H1 (cell line): ENCODE results near the gene MIP. TPM values are rescaled to one million over a fixed set of nuclear protein-coding genes. Genes with fewer than 3 reads are reported as not detected.

Source experiments
- CTCF ChIA-PET: fragments of 300-600 bp; sonication (Branson Sonifier 250); formaldehyde crosslinking; loops from one replicate; lab custom pipeline; 2021; ENCODE audit not compliant: partially characterized antibody; lab: Charles Lee
- POLR2A ChIA-PET: fragments of 300-600 bp; sonication (Branson Sonifier 250); formaldehyde crosslinking; loops from one replicate; lab custom pipeline; 2021; ENCODE audit warnings: inconsistent platforms; ENCODE audit not compliant: partially characterized antibody; lab: Charles Lee
- DNase-seq, 2 experiments: peaks; one replicate each; pipeline versions ENCODE4 v3.0.0 to v3.0.0-alpha.2; 2010 to 2022; ENCODE audit warnings: low spot score in 2 of 2, low read depth in 1 of 2, mixed read lengths in 1 of 2
- FAIRE-seq: peaks from 2 replicates; lab custom pipeline; 2011; peaks lifted over from hg19 to GRCh38; lab: Jason Lieb, UNC
- H2AFZ ChIP-seq: 2 replicates; pipeline ENCODE4 v1.8.1; 2012; ENCODE audit warnings: low read length, inconsistent platforms
- H2AK5ac ChIP-seq: 2 replicates; pipeline ENCODE4 v1.6.1; 2013; ENCODE audit warnings: low read depth, low read length
- H2BK120ac ChIP-seq: replicated peaks from 2 replicates; pipeline ENCODE3; 2013; ENCODE audit warnings: low read depth, low read length, inconsistent platforms
- H2BK12ac ChIP-seq: 2 replicates; pipeline ENCODE4 v1.6.1; 2013; ENCODE audit warnings: low read depth, low read length
- H2BK15ac ChIP-seq: 2 replicates; pipeline ENCODE4 v1.6.1; 2013; ENCODE audit warnings: low read length
- H2BK20ac ChIP-seq: 2 replicates; pipeline ENCODE4 v1.6.1; 2013; ENCODE audit warnings: low read length
- H2BK5ac ChIP-seq: 2 replicates; pipeline ENCODE4 v1.6.1; 2013; ENCODE audit warnings: low read depth, low read length
- H3K14ac ChIP-seq: 2 replicates; pipeline ENCODE4 v1.6.1; 2013; ENCODE audit warnings: inconsistent platforms; ENCODE audit not compliant: insufficient read length
- H3K18ac ChIP-seq: 2 replicates; pipeline ENCODE4 v1.6.1; 2013; ENCODE audit warnings: low read length; ENCODE audit errors: extremely low read depth
- H3K23ac ChIP-seq: 2 replicates; pipeline ENCODE4 v1.6.1; 2013; ENCODE audit warnings: inconsistent platforms; ENCODE audit not compliant: insufficient read length
- H3K23me2 ChIP-seq: 2 replicates; pipeline ENCODE4 v1.6.1; 2013; ENCODE audit warnings: low read depth, low read length
- H3K27ac ChIP-seq: 2 replicates; pipeline ENCODE4 v1.6.1; 2011; ENCODE audit warnings: low read depth, low read length, inconsistent platforms
- H3K27me3 ChIP-seq, 4 experiments: replicated peaks in 1 of 4; 1 replicate in 1 of 4; 2 replicates in 3 of 4; pipeline versions ENCODE4 v1.6.1 to v1.8.1; 2011 to 2013; ENCODE audit warnings: low read length in 3 of 4, mild to moderate bottlenecking in 3 of 4, inconsistent platforms in 2 of 4, mixed read lengths in 2 of 4, moderate library complexity in 1 of 4; ENCODE audit not compliant: control insufficient read depth in 3 of 4, insufficient read depth in 3 of 4; ENCODE audit errors: extremely low read depth in 1 of 4
- H3K36me3 ChIP-seq, 4 experiments: 2 replicates each; pipeline versions ENCODE4 v1.6.1 to v1.8.1; 2011 to 2013; ENCODE audit warnings: mild to moderate bottlenecking in 4 of 4, low read length in 3 of 4, moderate library complexity in 2 of 4, control low read depth in 1 of 4, inconsistent platforms in 1 of 4; ENCODE audit not compliant: insufficient read depth in 4 of 4, control insufficient read depth in 2 of 4
- H3K4ac ChIP-seq: replicated peaks from 2 replicates; pipeline ENCODE3; 2013; ENCODE audit warnings: low read length, low read depth, mixed read lengths, inconsistent platforms; ENCODE audit not compliant: insufficient read length
- H3K4me1 ChIP-seq, 4 experiments: replicated peaks in 1 of 4; 1 replicate in 1 of 4; 2 replicates in 3 of 4; pipeline versions ENCODE4 v1.6.1 to v1.8.1; 2011 to 2013; ENCODE audit warnings: low read length in 3 of 4, inconsistent platforms in 2 of 4, mixed read lengths in 1 of 4; ENCODE audit not compliant: insufficient read depth in 4 of 4, control insufficient read depth in 3 of 4
- H3K4me2 ChIP-seq, 2 experiments: 2 replicates each; pipeline versions ENCODE4 v1.6.1 to v1.8.1; 2011 to 2013; ENCODE audit warnings: low read depth in 2 of 2, low read length in 2 of 2, control low read depth in 1 of 2, inconsistent platforms in 1 of 2, mild to moderate bottlenecking in 1 of 2; ENCODE audit not compliant: insufficient read depth in 1 of 2
- H3K4me3 ChIP-seq, 4 experiments: fragments of 200-600, 300-600 bp in 1 of 4; sonication (generic), shearing (Covaris generic), sonication (Bioruptor Twin) in 1 of 4; 2 replicates each; pipeline versions ENCODE4 v1.5.1 to v1.8.1; 2011 to 2016; ENCODE audit warnings: low read length in 4 of 4, low read depth in 3 of 4, control low read depth in 2 of 4, inconsistent platforms in 2 of 4, mild to moderate bottlenecking in 2 of 4, mixed read lengths in 1 of 4, moderate library complexity in 1 of 4; ENCODE audit not compliant: insufficient read depth in 2 of 4; ENCODE audit errors: extremely low read depth in 1 of 4
- H3K56ac ChIP-seq: replicated peaks from 2 replicates; pipeline ENCODE3; 2013; ENCODE audit warnings: low read depth, mild to moderate bottlenecking, mixed read lengths, low read length, inconsistent platforms; ENCODE audit not compliant: insufficient read length
- H3K79me1 ChIP-seq: 2 replicates; pipeline ENCODE4 v1.6.1; 2013; ENCODE audit warnings: low read depth, low read length, control low read depth
- H3K79me2 ChIP-seq, 2 experiments: 2 replicates each; pipeline versions ENCODE4 v1.6.1 to v1.8.1; 2012 to 2013; ENCODE audit warnings: low read length in 2 of 2, mild to moderate bottlenecking in 2 of 2, inconsistent platforms in 1 of 2; ENCODE audit not compliant: insufficient read depth in 2 of 2, control insufficient read depth in 1 of 2
- H3K9ac ChIP-seq, 4 experiments: replicated peaks in 1 of 4; 1 replicate in 1 of 4; 2 replicates in 3 of 4; pipeline versions ENCODE4 v1.6.1 to v1.8.1; 2011 to 2013; ENCODE audit warnings: low read depth in 3 of 4, low read length in 3 of 4, control low read depth in 2 of 4, mild to moderate bottlenecking in 2 of 4, moderate library complexity in 2 of 4, inconsistent platforms in 1 of 4; ENCODE audit errors: extremely low read depth in 1 of 4
- H3K9me3 ChIP-seq, 2 experiments: 2 replicates each; pipeline versions ENCODE4 v1.6.1 to v1.8.1; 2012 to 2013; ENCODE audit warnings: mild to moderate bottlenecking in 2 of 2, moderate library complexity in 2 of 2, control low read depth in 1 of 2, inconsistent platforms in 1 of 2, low read depth in 1 of 2, low read length in 1 of 2, mixed read lengths in 1 of 2; ENCODE audit not compliant: insufficient read depth in 2 of 2
- H4K20me1 ChIP-seq, 2 experiments: replicated peaks in 1 of 2; 2 replicates each; pipeline versions ENCODE3 to v1.8.1; 2011 to 2013; ENCODE audit warnings: inconsistent platforms in 2 of 2, low read length in 2 of 2, mild to moderate bottlenecking in 1 of 2; ENCODE audit not compliant: insufficient read depth in 2 of 2, control insufficient read depth in 1 of 2
- H4K5ac ChIP-seq: 2 replicates; pipeline ENCODE4 v1.6.1; 2013; ENCODE audit warnings: low read length, low read depth, mixed read lengths, inconsistent platforms; ENCODE audit not compliant: insufficient read length
- H4K8ac ChIP-seq: 2 replicates; pipeline ENCODE4 v1.8.0; 2013; ENCODE audit warnings: mild to moderate bottlenecking, moderate library complexity, low read length, inconsistent platforms; ENCODE audit not compliant: insufficient read depth; ENCODE audit errors: extremely low read depth
- H4K91ac ChIP-seq: replicated peaks from 2 replicates; pipeline ENCODE3; 2013; ENCODE audit warnings: low read length, mixed read lengths, inconsistent platforms; ENCODE audit not compliant: insufficient read length
- GABPA ChIP-seq: IDR thresholded peaks from 2 replicates; pipeline ENCODE4 v1.6.1; 2011; ENCODE audit warnings: mild to moderate bottlenecking, low read length, moderate library complexity, borderline replicate concordance; ENCODE audit not compliant: insufficient read depth
- KDM4A ChIP-seq: IDR thresholded peaks from one replicate; pipeline ENCODE4 v1.7.1; 2012; ENCODE audit warnings: low read depth, mild to moderate bottlenecking, moderate library complexity, low read length, inconsistent platforms; ENCODE audit not compliant: severe bottlenecking
- RBBP5 ChIP-seq: IDR thresholded peaks from 2 replicates; pipeline ENCODE4 v1.7.1; 2012; ENCODE audit warnings: low read depth, mild to moderate bottlenecking, inconsistent platforms, low read length, moderate library complexity, borderline replicate concordance
- SIN3A ChIP-seq, 2 experiments: IDR thresholded peaks in 1 of 2; conservative IDR thresholded peaks in 1 of 2; 2 replicates each; pipeline ENCODE4 v1.6.1; 2011 to 2012; ENCODE audit warnings: low read length in 2 of 2, improper control_type of control experiment in 1 of 2, low read depth in 1 of 2, mild to moderate bottlenecking in 1 of 2
- TAF7 ChIP-seq: optimal IDR thresholded peaks from 2 replicates; pipeline ENCODE3; 2011; ENCODE audit warnings: low read depth, mild to moderate bottlenecking, inconsistent platforms, low read length, moderate library complexity, borderline replicate concordance
- TCF12 ChIP-seq: IDR thresholded peaks from 2 replicates; pipeline ENCODE4 v1.6.1; 2011; ENCODE audit warnings: low read depth, mild to moderate bottlenecking, low read length
- WGBS, 2 experiments: shearing (Covaris generic) in 1 of 2; methylation state at CpG; one replicate each; pipeline versions ENCODE4 v1.1.6 to v1.1.7; 2013 to 2015; ENCODE audit warnings: low lambda C conversion rate in 2 of 2, mixed read lengths in 2 of 2, inconsistent platforms in 1 of 2, low coverage in 1 of 2, missing lambda C conversion rate in 1 of 2; ENCODE audit not compliant: insufficient replicate concordance in 2 of 2, insufficient coverage in 1 of 2, insufficient read length in 1 of 2; ENCODE audit errors: extremely low coverage in 1 of 2, missing lambda C conversion rate in 1 of 2; 5-methylcytosine and 5-hydroxymethylcytosine counted together
- polyA plus RNA-seq, 7 experiments: library from polyadenylated mRNA; depleted of rRNA in 3 of 7; stranded (reverse) in 5 of 7; unstranded in 2 of 7; fragments of >200 nt in 5 of 7; fragments of 200-250 nt in 2 of 7; gene quantifications; 1 replicate in 5 of 7; 2 replicates in 1 of 7; 4 replicates in 1 of 7; pipeline versions ENCODE4 v1.2.1 to v1.2.3, GENCODE V29; 2011 to 2013; ENCODE audit warnings: missing spikeins in 2 of 7, mixed read lengths in 2 of 7
- total RNA-seq: library from RNA; stranded (reverse); fragmentation: NEBNext Ultra II Directional; extraction: Animal tissue kit (Norgen Biotek cat#: 25700); gene quantifications from 2 replicates; pipeline ENCODE4 v1.2.1, GENCODE V29; 2021

MIP gene
- total and polyA plus RNA-seq, 2 of the 8 experiments (the other 6 are each of a cell fraction or from before 2014, with no cell fraction given), result 0.05 TPM; not detected in 1

- no peak overlapping the region for H2BK120ac ChIP-seq
- no peaks in the 10 kb centered on the region for H3K79me2 ChIP-seq
- no peaks in the 10 kb centered on the region for H3K23me2 ChIP-seq
- no peak overlapping the region for H3K4me3 ChIP-seq
- no peak overlapping the region for H2AK5ac ChIP-seq
- no peaks in the 10 kb centered on the region for H3K9me3 ChIP-seq
- H2BK12ac ChIP-seq, result no peak overlapping the region
- WGBS, 2 experiments, result 82% methylated on average over 5 of the region's 7 CpGs; no CpG with 5 or more reads in 1 of the 2 experiments
- ChIA-PET CTCF (interaction anchor here (0.6 to 2.4 kb wide), 3 partner anchors 24 to 164 kb away, joined by 3 to 9 read pairs (median 4); no protein-coding TSS in a partner anchor), POLR2A (interaction anchor here (1.0 to 1.3 kb wide), 3 partner anchors 30 to 98 kb away, joined by 3 to 6 read pairs (median 3); partner anchors contain the start of gene CNPY2)
- no peak overlapping the region for H3K9ac ChIP-seq
- TF ChIP-seq GABPA (no peak), KDM4A (no peak), SIN3A (conservative IDR thresholded peaks at IDR 0.05 in 1 of 2, IDR thresholded peaks at IDR 0.05 in 1 of 2; ENCODE audit: low read depth in 1 of 2, low read length in 2 of 2) (no peak), TCF12 (no peak), RBBP5 (no peak), TAF7 (no peak)
- peaks cover 0 to 6% of the 10 kb centered on the region in 2 experiments for H4K20me1 ChIP-seq
- H4K5ac ChIP-seq, result no peak overlapping the region
- no peak overlapping the region for H3K56ac ChIP-seq
- H3K23ac ChIP-seq, result no peak overlapping the region
- peaks cover 7 to 36% (median 15%) of the 10 kb centered on the region in 4 experiments; a peak in 6 of 8 replicates for H3K36me3 ChIP-seq
- FAIRE-seq (no peak), DNase-seq (no peak)
- H3K27me3 ChIP-seq, result no peaks in the 10 kb centered on the region
- no peak overlapping the region for H2BK15ac ChIP-seq
- no peaks in the 10 kb centered on the region for H3K79me1 ChIP-seq
- H3K14ac ChIP-seq, result no peak overlapping the region
- H3K4me2 ChIP-seq, result no peak overlapping the region
- H3K4ac ChIP-seq, result no peak overlapping the region
- no peak overlapping the region; the same call in 1 of the 2 replicates for H4K8ac ChIP-seq
- H2AFZ ChIP-seq, result no peak overlapping the region
- no peak overlapping the region for H3K18ac ChIP-seq
- H3K27ac ChIP-seq, result no peak overlapping the region
- no peak overlapping the region for H2BK5ac ChIP-seq
- H2BK20ac ChIP-seq, result no peak overlapping the region
- no peaks in the 10 kb centered on the region for H3K4me1 ChIP-seq
- H4K91ac ChIP-seq, result no peak overlapping the region
These were observed 41.1 kb downstream of the MIP start for GRCh38 chr12:56413392-56413791.
